K562 (cell line): Measurements from ENCODE around the gene CAMK2D.

Experiments
- BHLHE40 ChIP-seq: IDR thresholded peaks from 2 replicates; pipeline ENCODE4 v1.6.1; 2011; ENCODE audit warnings: low read length, improper control_type of control experiment
- KAT8 ChIP-seq: fragments of 450-650 bp; IDR thresholded peaks from 2 replicates; pipeline ENCODE4 v1.6.1; 2016; ENCODE audit warnings: low read depth, mild to moderate bottlenecking
- MAZ ChIP-seq, 2 experiments: fragments of 450-650 bp in 1 of 2; sonication (generic) in 1 of 2; formaldehyde crosslinking; IDR thresholded peaks in 1 of 2; conservative IDR thresholded peaks in 1 of 2; 2 replicates each; pipeline versions ENCODE4 v1.4.0 to v1.5.0; 2020; ENCODE audit warnings: mild to moderate bottlenecking in 1 of 2, missing genetic modification reagents in 1 of 2
- NBN ChIP-seq: fragments of 450-650 bp; IDR thresholded peaks from 2 replicates; pipeline ENCODE4 v1.6.1; 2016; ENCODE audit warnings: low read depth, mild to moderate bottlenecking
- NR1H2 ChIP-seq: sonication (generic); formaldehyde crosslinking; IDR thresholded peaks from 2 replicates; pipeline ENCODE4 v1.4.0; 2020; ENCODE audit warnings: mild to moderate bottlenecking, missing genetic modification reagents
- SMARCA5 ChIP-seq: fragments of 450-650 bp; IDR thresholded peaks from 2 replicates; pipeline ENCODE4 v1.6.1; 2016
- TCF7 ChIP-seq: sonication (generic); IDR thresholded peaks from 2 replicates; pipeline ENCODE4 v1.6.1; 2016; ENCODE audit warnings: antibody characterized with exemption, borderline replicate concordance
- TF ChIP-seq, protein P1 (sequence below): fragments of 450-650 bp; IDR thresholded peaks from 2 replicates; pipeline ENCODE4 v1.6.1; 2017; ENCODE audit warnings: antibody characterized with exemption
- TF ChIP-seq, protein P2 (sequence below), 3 experiments: IDR thresholded peaks in 2 of 3; conservative IDR thresholded peaks in 1 of 3; 2 replicates each; pipeline ENCODE4 v1.5.1; 2011 to 2012; ENCODE audit warnings: low read length in 3 of 3, mild to moderate bottlenecking in 3 of 3, control low read depth in 2 of 3, improper control_type of control experiment in 1 of 3, inconsistent platforms in 1 of 3, low read depth in 1 of 3, mixed read lengths in 1 of 3, moderate library complexity in 1 of 3; ENCODE audit not compliant: insufficient read depth in 2 of 3

DNA sequence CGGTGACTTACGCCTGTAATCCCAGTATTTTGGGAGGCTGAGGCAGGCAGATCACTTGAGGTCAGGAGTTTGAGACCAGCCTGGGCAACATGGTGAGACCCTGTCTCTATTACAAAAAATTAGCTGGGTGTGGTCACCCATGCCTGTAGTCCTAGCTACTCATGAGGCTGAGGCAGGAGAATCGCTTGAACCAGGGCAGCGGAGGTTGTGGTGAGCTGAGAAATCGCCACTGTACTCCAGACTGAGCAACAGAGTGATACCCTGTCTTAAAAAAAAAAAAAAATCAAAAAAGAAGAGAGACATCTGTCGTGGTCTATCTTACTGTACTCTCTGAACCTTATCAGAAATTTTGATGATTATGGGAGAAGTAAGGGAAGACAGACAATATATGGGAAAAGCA lies 144.3 kb downstream of the CAMK2D start:
- TF ChIP-seq, protein P1, sequence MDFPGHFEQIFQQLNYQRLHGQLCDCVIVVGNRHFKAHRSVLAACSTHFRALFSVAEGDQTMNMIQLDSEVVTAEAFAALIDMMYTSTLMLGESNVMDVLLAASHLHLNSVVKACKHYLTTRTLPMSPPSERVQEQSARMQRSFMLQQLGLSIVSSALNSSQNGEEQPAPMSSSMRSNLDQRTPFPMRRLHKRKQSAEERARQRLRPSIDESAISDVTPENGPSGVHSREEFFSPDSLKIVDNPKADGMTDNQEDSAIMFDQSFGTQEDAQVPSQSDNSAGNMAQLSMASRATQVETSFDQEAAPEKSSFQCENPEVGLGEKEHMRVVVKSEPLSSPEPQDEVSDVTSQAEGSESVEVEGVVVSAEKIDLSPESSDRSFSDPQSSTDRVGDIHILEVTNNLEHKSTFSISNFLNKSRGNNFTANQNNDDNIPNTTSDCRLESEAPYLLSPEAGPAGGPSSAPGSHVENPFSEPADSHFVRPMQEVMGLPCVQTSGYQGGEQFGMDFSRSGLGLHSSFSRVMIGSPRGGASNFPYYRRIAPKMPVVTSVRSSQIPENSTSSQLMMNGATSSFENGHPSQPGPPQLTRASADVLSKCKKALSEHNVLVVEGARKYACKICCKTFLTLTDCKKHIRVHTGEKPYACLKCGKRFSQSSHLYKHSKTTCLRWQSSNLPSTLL = no peak
- TF ChIP-seq, protein P2, sequence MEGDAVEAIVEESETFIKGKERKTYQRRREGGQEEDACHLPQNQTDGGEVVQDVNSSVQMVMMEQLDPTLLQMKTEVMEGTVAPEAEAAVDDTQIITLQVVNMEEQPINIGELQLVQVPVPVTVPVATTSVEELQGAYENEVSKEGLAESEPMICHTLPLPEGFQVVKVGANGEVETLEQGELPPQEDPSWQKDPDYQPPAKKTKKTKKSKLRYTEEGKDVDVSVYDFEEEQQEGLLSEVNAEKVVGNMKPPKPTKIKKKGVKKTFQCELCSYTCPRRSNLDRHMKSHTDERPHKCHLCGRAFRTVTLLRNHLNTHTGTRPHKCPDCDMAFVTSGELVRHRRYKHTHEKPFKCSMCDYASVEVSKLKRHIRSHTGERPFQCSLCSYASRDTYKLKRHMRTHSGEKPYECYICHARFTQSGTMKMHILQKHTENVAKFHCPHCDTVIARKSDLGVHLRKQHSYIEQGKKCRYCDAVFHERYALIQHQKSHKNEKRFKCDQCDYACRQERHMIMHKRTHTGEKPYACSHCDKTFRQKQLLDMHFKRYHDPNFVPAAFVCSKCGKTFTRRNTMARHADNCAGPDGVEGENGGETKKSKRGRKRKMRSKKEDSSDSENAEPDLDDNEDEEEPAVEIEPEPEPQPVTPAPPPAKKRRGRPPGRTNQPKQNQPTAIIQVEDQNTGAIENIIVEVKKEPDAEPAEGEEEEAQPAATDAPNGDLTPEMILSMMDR (IDR thresholded peaks at IDR 0.05 in 2 of 3, conservative IDR thresholded peaks at IDR 0.05 in 1 of 3; ENCODE audit: insufficient read depth in 2 of 3, low read depth in 1 of 3, low read length in 3 of 3) = no peak
- TF ChIP-seq TCF7 (no peak), SMARCA5 (no peak), NR1H2 (no peak), MAZ (CRISPR knock-in tag; conservative IDR thresholded peaks at IDR 0.05 in 1 of 2, IDR thresholded peaks at IDR 0.05 in 1 of 2) (no peak), BHLHE40 (no peak), KAT8 (no peak), NBN (no peak)
